ENCODE results near the gene KIRREL1.
"Not testable (repeated sequence)": the region's sequence is repeated elsewhere in the genome, so short reads cannot be mapped to it uniquely, and the experiment has no call there.

Gene KIRREL1

DNA sequence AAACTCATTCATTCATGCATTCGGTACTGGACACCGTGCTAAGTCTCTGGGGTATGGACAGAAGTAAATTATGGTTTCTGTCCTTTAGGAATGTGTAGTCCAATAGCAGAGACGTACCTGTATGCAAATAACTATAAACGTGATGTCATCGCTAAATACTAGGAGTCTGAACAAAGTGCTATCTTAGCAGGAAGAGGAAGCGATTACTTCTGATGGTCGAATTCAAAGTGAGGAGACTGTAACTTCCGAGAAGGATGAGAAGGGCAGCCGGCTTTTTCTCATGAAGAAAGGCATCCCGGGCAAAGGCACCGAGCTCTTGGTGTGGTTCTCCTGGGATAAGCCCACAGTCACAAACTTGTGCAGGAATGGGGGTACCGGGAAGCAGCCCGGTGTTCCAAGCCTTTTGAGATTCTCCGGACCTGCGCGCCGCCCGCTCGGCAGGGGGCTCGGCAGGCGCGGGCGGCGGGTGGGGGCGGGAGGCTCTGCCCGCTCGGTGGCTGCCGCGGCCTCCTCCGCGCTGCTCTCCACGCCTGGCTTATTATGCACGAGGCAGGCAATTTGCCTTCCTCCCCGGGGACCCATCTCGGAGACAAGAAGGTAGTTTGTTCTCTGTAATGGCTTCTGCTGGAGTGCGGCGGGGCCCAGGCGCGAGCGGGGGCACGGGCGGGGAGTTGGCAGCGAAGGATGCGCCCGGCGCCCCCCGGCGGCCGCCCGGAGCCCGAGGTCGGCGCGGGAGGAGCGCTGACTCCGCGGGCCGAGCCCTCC, 119.7 kb downstream of the KIRREL1 start:
- peak; percentile 28 for DNase-seq

DNA sequence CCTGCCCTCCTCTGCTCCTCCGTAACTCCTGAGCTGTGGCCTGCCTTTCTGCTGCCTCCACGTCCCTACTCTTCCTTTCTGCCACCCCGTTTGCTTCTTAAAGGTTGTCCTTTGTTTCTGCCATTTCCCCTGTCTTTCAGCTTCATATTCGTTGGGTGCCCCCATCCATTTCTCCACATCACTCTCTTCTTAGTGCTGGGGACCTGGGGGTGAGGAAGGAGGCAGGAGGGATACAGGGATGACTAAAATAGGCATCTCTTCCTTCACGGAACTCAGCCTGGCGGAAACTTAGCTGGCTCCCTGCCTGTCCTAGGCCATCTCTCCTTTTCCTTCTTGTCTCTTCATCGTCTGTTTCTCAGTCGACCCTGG, 120.3 kb downstream of the KIRREL1 start:
- no peak for DNase-seq

DNA sequence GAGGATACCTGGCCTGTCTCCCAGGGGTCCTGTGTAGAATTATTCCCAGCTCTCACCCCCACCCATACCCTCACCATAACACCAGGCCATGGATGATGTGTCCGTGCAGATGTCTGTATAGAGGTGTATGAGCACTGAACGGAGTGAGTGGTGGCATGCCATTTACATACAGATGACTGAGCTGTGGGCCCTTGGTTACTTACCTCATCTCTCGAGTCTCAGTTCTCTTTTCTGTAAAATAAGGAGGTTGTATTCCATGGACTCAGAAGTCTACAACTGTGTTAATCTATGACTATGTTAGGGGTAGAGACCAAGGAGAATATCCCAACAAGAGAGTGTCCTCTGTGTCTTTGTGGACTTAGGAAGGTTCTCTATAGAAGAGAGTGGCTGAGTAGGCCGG, 121.7 kb downstream of the KIRREL1 start:
- DNase-seq = no peak

DNA sequence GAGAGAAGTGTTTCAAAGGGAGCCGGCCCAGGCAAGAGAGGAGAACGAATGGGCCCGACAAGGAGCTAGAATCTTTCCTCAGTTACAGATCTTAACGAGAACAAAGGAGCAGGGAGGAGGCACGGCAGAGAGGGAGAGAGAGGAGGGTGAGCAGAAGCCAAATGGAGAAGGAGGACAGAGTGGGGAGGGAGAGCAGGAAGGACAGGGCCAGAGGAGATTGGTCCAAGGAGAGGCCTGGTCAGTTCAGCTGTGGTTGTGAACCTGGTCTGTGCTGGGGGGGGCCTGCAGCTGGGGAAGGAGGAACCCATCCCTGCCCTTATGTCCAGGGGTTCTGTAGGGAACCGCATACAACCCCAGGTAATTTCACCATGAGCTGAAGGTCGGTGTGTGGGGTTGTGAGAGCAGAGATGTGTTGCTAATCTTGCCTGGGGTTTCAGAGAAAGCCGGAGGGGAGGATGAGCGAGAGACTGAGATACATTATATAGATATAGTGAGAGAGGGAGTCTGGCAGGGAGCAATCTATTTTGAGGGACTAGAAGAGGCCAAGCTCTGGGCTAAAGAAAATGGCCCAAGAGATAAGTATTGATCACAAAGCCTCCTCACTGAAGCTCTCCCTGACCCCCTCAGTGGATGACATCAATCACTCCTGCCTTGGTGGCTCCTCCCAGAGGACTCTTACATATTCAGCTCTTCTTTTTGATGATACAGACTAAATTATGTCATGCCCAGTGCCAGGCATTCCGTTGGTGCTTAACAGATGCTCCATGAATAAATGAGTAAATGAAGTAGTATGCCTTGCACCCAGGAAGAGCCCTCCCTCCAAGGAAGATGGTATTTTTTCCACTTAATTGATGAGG, 123.1 kb downstream of the KIRREL1 start:
- no peak for DNase-seq

DNA sequence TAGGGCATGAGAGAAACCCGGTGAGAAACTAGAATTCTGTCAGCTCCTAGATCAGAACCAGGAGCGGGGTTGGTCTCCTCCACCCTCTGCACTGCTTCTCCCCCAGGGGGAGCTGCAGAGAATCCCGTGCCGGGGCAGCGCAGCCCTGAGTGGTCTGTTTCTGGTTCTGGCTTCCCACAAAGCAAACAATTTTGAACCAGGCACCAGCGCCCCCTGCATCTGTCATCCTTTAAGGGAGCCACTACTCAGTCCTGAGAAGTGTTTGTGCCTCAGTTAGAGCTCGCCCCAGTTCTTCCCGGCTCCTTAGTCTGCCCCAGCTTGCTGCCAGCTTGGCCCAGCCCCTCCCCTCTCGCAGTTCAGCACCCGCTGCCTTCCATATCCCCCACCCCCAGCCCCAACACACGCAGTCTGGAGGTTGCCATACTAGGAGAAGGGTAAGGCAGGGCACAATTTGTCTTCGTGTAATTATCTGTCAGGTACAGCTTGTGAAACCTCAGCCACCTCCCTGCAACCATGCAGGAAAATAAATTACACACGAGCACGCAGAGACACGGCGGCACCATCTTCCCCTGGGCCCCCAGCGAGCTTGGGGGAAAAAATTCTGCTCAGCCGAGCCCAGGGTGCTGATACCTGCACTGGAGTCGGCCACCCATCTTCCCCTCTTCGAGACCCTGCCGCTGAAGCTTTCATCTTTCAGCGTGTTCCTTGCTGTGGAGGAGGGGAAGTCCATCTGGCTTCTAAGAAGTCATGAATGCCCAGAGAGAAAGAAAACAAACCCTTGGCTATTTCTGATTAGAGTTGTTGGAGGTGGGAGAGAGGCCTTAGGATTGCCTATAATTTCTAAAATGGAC, 124.6 kb downstream of the KIRREL1 start:
- DNase-seq = no peak

DNA sequence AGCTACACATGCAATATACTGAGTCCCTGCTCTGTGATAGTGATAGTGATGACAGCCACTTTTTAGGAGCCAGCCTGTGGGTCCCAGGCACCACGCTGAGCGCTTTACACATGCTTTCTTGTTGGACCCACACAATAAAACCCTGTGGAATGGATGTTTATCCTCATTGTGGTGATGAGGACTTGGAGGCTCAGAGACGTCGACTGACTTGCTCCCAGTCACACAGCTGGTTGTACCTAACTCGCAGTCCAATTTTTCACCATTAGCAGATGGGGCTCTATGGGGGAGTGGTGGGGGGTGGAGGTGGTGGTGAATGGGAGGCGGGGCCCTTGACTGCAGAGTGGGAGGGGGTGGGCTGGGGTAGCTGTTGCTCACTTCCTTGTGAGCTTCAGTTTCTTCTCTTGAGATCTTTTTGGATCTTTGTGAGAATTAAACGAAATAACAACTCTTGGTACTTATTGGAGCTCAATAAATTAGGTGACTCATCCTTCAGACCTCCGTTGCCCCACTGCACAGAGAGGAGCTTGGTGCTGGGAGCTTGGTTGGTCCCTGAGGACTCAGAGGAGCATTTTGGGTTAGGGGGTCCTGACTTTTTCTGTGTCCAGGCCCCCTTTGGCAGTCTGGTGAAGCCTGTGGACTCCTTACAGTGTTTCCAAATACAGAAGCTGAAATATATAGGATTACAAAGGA, 125.4 kb downstream of the KIRREL1 start:
- DNase-seq = no peak

DNA sequence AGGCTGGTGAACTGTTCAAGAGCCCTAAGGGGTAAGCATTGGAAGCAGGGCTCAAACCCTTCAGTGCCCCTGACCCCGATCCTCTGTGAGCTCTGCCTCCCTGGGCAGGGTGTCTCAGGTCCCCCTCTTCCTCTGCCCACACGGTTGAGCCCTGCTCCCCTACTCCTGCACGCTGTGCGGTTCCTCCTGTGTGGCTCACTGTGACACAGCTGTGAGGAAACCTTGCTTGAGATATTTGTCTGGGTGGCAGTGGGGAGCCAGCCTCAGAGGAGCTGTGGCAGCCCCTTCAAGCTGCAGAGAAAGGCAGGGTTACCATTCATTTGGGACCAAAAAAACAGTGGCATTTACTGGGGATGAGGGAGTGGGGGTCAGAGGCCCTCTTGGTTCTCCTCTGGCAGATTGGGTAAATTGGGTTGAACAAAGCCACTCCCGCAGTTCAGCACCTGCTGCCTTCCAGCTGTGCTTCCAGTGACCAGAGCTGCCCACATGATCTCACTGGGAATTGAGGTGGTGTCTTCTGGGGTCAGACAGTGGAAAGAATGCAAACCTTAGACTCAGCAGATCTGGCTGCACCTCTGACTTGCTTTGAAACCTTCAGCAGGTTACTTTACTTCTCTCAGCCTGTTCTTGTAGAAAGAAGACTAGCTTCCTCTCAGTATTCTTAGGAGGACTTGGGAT, 126.7 kb downstream of the KIRREL1 start:
- DNase-seq = no peak

DNA sequence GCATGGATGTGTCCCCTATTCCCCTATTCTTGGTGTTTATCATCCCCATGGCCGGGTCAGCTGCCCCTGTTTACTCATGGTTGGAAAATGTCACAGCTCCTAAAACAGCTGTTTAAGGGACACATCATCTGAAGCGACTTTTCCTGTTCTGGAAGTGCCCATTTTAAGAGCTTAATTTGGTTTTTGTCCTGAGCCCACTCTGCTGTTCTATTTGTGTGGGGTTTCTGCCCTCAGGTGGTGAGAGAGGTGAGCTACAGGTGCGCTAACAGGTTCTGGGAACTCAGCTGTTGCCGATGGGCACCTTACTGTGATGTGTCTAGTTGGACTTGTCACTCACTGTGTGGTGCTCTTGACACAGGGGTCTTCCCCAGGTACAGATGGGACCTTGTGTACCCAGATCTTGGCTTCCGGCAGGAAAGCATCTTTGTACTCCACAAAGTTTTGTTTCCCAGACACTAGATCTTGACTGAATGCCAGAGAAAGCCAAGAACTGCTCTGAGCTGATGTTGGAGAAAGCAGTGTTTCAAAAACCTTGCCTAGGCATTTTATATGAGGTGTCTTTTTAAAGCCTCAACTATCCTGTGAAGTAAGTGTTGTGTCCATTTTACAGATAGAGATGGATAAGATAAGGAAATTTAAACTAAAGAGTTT, 128.3 kb downstream of the KIRREL1 start:
- DNase-seq = peak; percentile 21

DNA sequence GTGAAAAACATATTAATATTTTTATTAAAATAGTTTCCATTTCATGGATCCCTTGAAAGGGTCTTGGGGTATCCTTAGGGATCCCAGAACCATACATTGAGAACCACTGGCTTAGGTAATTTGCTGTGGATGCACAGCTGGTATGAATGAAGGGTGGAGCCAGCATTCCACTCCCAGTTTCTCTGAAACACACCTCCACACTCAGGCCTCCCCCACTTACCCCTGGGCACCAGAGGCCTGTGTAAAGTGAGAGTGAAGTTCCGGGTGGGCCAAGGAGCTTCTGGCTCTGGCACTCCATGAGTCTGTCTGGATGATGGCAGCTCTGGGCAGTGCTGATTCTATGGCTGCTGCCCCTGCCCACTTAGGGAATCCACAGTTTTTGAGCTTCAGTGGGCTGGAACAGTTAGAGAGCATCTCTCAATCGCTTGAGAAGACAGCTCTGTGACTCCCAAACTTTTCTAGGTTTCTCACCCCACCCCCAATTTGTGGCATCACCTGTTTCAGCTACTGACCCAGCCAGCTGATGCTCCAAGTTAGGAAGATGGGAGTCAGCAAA, 129.5 kb downstream of the KIRREL1 start:
- DNase-seq = no peak

DNA sequence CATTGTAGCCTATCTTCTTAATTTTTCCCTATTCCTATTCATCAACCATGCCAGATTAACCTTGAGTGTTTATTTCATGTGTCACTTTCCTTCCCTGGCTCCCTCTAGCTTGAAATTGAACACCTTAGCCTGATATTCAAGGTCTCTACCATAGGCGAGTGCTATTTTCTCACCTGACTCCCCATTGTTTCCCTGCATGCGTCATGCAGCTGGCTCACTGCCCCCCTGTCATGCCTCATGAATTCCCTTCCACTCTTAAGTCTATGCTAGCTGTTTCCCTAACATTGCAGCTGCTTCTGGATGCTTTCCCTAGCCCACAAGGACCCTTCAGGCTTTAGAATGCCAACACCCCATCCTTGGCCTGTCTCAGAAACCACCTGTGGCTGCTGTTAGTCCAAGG, 130.6 kb downstream of the KIRREL1 start:
- no peak for DNase-seq

DNA sequence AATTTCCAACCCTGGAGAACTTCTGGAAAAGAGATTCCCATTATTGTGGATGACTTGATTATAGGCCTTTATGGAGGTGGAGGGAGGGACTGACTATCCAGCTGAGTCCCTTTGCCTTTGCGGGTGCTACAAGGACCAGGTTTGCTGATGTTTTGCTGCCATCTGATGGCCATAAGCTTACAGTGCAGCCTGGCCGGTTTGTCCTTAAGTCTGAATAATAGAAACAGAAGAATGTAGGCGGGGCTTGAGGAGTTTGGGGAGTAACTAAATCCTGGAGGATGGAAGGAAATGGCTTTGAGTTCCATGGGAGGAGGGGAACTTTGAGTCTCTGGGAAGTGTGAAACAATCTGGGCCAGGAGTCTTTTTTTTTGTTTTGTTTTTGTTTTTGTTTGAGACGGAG, 131.6 kb downstream of the KIRREL1 start:
- DNase-seq = peak; percentile 77

DNA sequence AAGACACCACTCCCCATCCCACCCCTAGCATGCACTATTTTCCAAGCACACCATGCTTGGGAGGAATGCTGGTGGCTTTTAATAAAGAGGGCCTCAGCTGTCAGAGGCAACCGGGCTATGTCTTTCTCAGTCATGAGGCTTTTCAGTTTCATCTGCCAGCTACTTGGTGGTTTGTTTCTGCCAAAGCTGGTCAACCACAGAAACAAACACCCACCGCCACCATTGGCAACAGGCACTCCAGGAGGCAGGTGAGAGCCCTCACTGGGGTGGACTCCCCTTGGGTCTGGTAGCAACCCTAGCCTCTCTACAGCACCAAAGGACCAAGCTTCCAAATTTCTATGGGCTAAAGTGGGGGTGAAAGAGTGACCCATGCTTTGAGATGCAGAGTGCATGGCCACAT, 133.0 kb downstream of the KIRREL1 start:
- no peak for DNase-seq

DNA sequence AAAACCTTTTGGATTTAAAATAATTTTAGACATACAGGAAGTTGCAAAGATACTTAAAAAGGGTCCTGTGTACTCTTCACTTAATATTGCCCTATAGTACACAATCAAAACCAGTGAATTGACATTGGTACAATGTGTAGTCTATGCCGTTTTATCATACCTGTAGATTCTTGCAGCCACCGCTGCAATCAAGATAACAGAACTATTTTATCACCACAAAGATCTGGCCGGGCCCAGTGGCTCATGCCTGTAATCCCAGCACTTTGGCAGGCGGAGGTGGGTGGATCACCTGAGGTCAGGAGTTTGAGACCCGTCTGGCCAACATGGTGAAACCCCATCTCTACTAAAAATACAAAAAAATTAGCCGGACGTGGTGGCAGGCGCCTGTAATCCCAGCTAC, 135.1 kb downstream of the KIRREL1 start:
- not testable (repeated sequence) for DNase-seq

DNA sequence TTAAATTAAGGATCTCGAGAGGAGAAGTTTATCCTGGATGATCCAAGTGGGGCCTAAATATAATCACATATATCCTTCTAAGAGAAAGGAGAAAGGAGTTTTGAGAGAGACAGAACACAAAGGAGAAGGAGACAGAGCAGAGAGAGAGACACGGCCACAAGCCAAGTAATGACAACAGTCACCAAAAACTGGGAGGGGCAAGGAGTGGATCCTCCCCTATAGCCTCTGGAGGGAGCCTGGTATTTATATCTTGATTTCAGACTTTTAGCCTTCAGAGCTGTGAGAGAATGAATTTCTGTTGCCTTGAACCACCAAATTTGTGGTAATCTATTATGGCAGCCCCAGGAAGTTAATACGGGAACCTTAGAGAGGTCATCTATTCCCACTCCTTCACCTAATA, 137.8 kb downstream of the KIRREL1 start:
- DNase-seq = no peak

DNA sequence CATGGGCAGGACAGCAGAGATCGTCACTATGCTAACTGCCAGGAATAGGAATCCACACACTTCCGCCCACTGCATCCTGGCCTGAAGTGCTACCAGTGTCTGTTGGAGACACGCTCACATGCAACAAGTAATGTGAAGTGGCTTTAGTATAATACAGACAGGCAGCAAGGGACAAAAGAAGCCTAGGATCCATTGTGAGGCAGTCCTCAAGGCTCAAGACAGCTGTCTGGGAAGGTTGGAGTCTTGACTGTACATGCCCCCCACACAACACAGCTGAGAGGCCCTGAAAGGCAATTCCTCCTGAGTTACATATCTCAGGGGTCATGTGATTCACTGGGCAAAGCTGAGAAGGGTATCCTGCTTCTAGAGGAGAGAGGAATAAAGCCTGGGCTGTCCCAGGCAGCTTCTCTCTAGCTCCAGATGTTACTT, 147.3 kb downstream of the KIRREL1 start:
- no peak for DNase-seq

DNA sequence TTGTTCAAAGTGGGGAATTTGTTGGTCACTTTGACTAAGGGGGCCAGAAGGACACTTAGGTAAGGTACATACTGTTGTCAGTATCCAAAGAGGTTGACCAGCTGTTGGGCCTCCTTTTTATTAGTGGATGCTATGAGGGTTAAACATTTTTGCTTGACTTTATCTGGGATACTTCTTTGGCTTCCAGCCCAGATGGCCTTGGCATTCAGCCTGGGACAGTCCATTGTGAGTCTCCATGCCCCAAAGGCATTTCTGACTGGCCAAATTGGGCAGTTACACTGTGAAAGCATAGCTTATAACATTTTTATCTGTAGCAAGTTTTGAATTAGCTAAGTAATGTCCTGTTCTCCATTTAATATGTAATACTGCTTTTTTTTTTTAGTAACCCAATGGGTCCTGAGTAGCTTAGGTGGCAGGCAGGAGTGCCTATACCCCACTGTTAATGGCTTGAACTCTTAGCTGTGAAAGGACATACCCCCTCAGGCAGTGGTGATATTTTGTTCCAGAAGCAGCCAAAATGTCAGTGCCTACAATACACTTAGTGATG, 151.8 kb downstream of the KIRREL1 start:
- no peak for DNase-seq

DNA sequence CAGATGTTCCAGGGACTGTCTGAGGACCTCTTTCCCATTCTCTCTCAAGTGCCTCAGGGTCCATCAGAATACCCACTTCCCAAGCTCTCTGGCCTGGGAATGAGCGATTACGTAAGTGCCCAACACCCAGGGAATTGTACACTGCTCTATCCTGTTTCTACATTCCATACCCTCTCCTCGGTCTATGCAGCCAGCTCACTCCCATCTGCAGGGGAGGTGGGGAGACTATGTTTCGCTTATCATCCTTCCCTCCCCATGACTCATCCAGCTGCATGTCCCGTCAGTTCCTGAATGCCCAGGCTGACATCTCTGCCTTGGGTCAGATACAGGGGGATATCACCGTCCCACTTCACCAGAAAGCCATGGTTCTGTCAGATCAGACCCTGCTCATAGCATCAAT, 152.7 kb downstream of the KIRREL1 start:
- DNase-seq = no peak

DNA sequence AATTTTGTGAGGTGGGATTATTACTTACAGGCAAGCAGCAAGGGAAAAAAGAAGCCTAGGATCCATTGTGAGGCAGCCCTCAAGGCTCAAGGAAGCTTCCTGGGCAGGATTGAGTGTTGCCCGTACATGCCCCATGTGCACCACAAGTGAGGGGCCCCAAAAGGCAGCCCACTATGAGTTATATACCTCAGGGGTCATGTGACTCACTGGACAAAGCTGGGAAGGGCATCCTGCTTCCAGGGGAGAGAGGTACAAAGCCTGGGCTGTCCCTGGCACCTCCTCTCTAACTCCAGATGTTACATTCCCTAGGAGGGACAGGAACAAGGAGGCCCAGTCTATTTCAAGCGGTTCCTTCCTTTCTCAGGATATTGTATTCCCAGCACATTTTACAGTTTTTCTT, 153.3 kb downstream of the KIRREL1 start:
- no peak for DNase-seq

DNA sequence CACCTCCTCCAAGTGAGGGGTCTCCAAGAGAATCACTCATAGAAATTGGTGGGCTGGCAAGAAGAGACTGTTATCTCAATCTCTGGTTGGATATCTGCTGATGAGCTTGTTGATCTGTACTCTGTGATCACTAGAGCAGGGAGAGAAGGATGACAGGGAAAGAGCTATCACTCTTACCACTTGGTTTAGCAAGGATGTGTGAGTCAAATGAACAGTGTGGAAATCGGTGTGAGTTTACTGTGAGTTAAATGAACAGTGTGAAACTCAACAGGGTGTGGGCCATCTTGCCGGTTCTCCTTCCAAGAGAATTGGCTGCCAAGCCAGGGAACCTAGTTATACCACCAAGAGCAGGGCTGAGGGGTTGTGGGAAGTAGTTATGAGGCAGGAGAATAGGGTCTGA, 154.0 kb downstream of the KIRREL1 start:
- DNase-seq = no peak

DNA sequence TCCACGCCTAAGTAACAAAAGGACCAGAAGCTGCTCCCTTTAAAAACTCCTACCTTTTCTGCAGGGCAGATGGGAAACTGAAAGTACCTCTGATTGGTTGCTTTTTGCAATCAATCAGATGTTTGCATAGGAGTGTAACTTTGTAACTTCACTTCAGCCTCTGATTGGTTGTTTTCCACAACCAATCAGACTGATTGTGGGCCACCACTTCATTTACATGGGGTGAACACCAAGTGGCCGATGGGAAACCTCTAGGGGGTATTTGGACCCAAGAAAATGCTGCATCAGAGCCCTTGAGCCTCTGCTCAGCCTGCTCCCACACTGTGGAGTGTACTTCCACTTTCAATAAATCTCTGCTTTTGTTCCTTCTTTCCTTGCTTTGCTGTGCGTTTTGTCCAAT, 154.4 kb downstream of the KIRREL1 start:
- no peak for DNase-seq

DNA sequence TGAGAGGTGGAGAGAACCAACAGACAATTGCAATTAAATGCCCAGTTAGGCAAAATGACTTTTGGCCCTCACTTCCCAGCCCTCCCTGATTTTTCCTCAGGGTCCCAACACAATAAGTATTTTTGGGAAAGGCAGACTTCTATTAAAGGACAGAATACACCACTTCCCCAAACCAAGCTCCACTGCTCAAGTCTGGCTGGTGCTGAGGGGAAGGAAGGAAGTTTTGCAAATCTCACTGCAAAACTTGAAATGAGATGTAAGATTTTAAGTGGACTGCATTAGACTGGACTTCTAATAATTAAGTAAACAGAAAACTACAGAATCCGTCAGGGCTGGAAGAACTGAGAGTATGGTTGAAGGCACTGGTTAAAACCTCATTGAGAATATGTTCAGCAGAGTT, 155.0 kb downstream of the KIRREL1 start:
- DNase-seq = no peak

Data from GDM1 (cell line).